PC-3 (cell line): ENCODE results near the gene CRYBB2. TPM values are rescaled to one million over a fixed set of nuclear protein-coding genes. Genes with fewer than 3 reads are reported as not detected.

Experiments
- ATAC-seq: fragments of 200-7000 bp; cut with Tn5 transposase; 2 replicates; pipeline ENCODE4 v1.9.1; 2020; ENCODE audit warnings: mild to moderate bottlenecking, moderate library complexity
- BruUV-seq: library from RNA; stranded (reverse); fragments of 400-500 nt; replicated peaks from 2 replicates; lab custom pipeline; 2021; lab: Mats Ljungman, UMichigan
- CTCF ChIA-PET: fragments of 300-600 bp; sonication (Branson Sonifier 250); formaldehyde crosslinking; loops from one replicate; lab custom pipeline; 2022; ENCODE audit warnings: antibody characterized with exemption; lab: Charles Lee
- POLR2A ChIA-PET: fragments of 300-600 bp; sonication (Branson Sonifier 250); formaldehyde crosslinking; loops from one replicate; lab custom pipeline; 2022; ENCODE audit warnings: antibody characterized with exemption; ENCODE audit not compliant: unreplicated experiment; lab: Charles Lee
- DNase-seq: peaks from one replicate; pipeline ENCODE4 v3.0.0-alpha.2; 2015
- H2AFZ ChIP-seq: fragments of 300-600 bp; sonication (generic); 2 replicates; pipeline ENCODE4 v1.6.0; 2016; ENCODE audit warnings: antibody characterized with exemption, low read length
- H3F3A ChIP-seq: fragments of 300-600 bp; sonication (generic); one replicate; pipeline ENCODE4 v1.6.0; 2017; ENCODE audit warnings: antibody characterized with exemption, low read length, control low read depth, mild to moderate bottlenecking; ENCODE audit not compliant: unreplicated experiment
- H3K27ac ChIP-seq: fragments of 300-600 bp; sonication (generic); 2 replicates; pipeline ENCODE4 v1.5.1; 2016; ENCODE audit warnings: mild to moderate bottlenecking, low read length
- H3K27me3 ChIP-seq: fragments of 300-600 bp; sonication (generic); 2 replicates; pipeline ENCODE4 v1.6.1; 2016; ENCODE audit warnings: low read length, mixed read lengths
- H3K36me3 ChIP-seq: fragments of 300-600 bp; sonication (generic); 2 replicates; pipeline ENCODE4 v1.6.1; 2016; ENCODE audit warnings: low read depth, mixed run types, low read length, mixed read lengths
- H3K4me1 ChIP-seq: fragments of 300-600 bp; sonication (generic); 2 replicates; pipeline ENCODE4 v1.5.1; 2016; ENCODE audit warnings: low read length; ENCODE audit not compliant: insufficient read depth
- H3K4me2 ChIP-seq: fragments of 300-600 bp; sonication (generic); 2 replicates; pipeline ENCODE4 v1.6.0; 2016; ENCODE audit warnings: low read length
- H3K4me3 ChIP-seq: fragments of 300-600 bp; sonication (generic); 2 replicates; pipeline ENCODE4 v1.5.1; 2016; ENCODE audit warnings: mild to moderate bottlenecking, low read length, mixed read lengths
- H3K79me2 ChIP-seq: fragments of 300-600 bp; sonication (generic); 2 replicates; pipeline ENCODE4 v1.6.1; 2017; ENCODE audit warnings: low read length, mixed read lengths
- H3K9ac ChIP-seq: fragments of 300-600 bp; sonication (generic); 2 replicates; pipeline ENCODE4 v1.6.0; 2016; ENCODE audit warnings: mild to moderate bottlenecking, low read length
- H3K9me2 ChIP-seq: fragments of 300-600 bp; sonication (generic); replicated peaks from 2 replicates; pipeline ENCODE4 v1.6.1; 2016; ENCODE audit warnings: mixed run types, low read length, mixed read lengths
- H3K9me3 ChIP-seq: fragments of 300-600 bp; sonication (generic); 2 replicates; pipeline ENCODE4 v1.6.1; 2016; ENCODE audit warnings: low read length, mixed read lengths
- H4K20me1 ChIP-seq: fragments of 300-600 bp; sonication (generic); 2 replicates; pipeline ENCODE4 v1.6.1; 2016; ENCODE audit warnings: low read length, mixed read lengths
- CTCF ChIP-seq: fragments of 300-600 bp; sonication (generic); conservative IDR thresholded peaks from 2 replicates; pipeline ENCODE4 v1.5.1; 2017; ENCODE audit warnings: antibody characterized with exemption, low read depth, mild to moderate bottlenecking, low read length
- EZH2 ChIP-seq: fragments of 300-600 bp; sonication (generic); IDR thresholded peaks from one replicate; pipeline ENCODE4 v1.6.1; 2017; ENCODE audit warnings: antibody characterized with exemption, mild to moderate bottlenecking, low read length; ENCODE audit not compliant: unreplicated experiment
- EZH2phosphoT487 ChIP-seq: fragments of 300-600 bp; sonication (generic); IDR thresholded peaks from 2 replicates; pipeline ENCODE4 v1.6.1; 2018; ENCODE audit warnings: mild to moderate bottlenecking, antibody characterized with exemption, low read length, borderline replicate concordance
- intact Hi-C: fragments of 100-400 bp; cut with micrococcal nuclease; formaldehyde crosslinking; loops from 2 replicates; pipeline ENCODE4 v1.9.0; 2023
- total RNA-seq: library from RNA; depleted of rRNA; stranded (reverse); fragments of >200 nt; gene quantifications from 2 replicates; pipeline ENCODE4 v1.2.3, GENCODE V29; 2014

CRYBB2 gene
- total RNA-seq, 1 experiment from 2014 or later, result not detected

GRCh38 chr22:25193130-25193529, 26.3 kb upstream of the CRYBB2 start:
- H3K27me3 ChIP-seq, result no peaks in the 10 kb centered on the region
- intact Hi-C loops, result no loop called here
- H3K27ac ChIP-seq, result no peak overlapping the region
- H3K9me3 ChIP-seq, result no peaks in the 10 kb centered on the region
- H3F3A ChIP-seq, result no peaks in the 10 kb centered on the region
- H3K79me2 ChIP-seq, result no peaks in the 10 kb centered on the region
- no peak for ATAC-seq
- H2AFZ ChIP-seq, result no peak overlapping the region
- no peak for DNase-seq
- no peak for TF ChIP-seq EZH2phosphoT487
- TF ChIP-seq EZH2, result no peak
- TF ChIP-seq CTCF, result no peak
- H3K9ac ChIP-seq, result no peak overlapping the region
- H3K4me2 ChIP-seq, result no peak overlapping the region
- H3K4me3 ChIP-seq, result no peak overlapping the region
- H3K4me1 ChIP-seq, result no peaks in the 10 kb centered on the region
- no peaks in the 10 kb centered on the region for H3K9me2 ChIP-seq
- ChIA-PET POLR2A (no interaction called here), CTCF (no interaction called here)
- TSS peak; percentile 28 for BruUV-seq
- H3K36me3 ChIP-seq, result no peaks in the 10 kb centered on the region; the same call in 1 of the 2 replicates
- H4K20me1 ChIP-seq, result no peaks in the 10 kb centered on the region; the same call in 1 of the 2 replicates

- Histone ChIP-seq H3K4me3 (no peak overlapping the region), H4K20me1 (no peaks in the 10 kb centered on the region; the same call in 1 of the 2 replicates), H3K36me3 (no peaks in the 10 kb centered on the region; the same call in 1 of the 2 replicates), H3K27ac (no peak overlapping the region), H3K27me3 (no peaks in the 10 kb centered on the region), H3K4me2 (no peak overlapping the region), H3F3A (no peaks in the 10 kb centered on the region), H3K79me2 (no peaks in the 10 kb centered on the region), H3K9me2 (no peaks in the 10 kb centered on the region), H2AFZ (no peak overlapping the region), H3K4me1 (no peaks in the 10 kb centered on the region), H3K9me3 (no peaks in the 10 kb centered on the region), H3K9ac (no peak overlapping the region)
- CTCF ChIA-PET, result no interaction called here
- DNase-seq (no peak), ATAC-seq (no peak)
- intact Hi-C loops, result no loop called here
- TF ChIP-seq EZH2phosphoT487 (no peak), EZH2 (no peak), CTCF (no peak)
- POLR2A ChIA-PET, result no interaction called here
- BruUV-seq, result no TSS peak
Observed at GRCh38 chr22:25193548-25193947, 25.9 kb upstream of the CRYBB2 start.

- Histone ChIP-seq H3K79me2 (no peaks in the 10 kb centered on the region), H3K4me1 (no peaks in the 10 kb centered on the region), H2AFZ (no peak overlapping the region), H3K9me3 (no peaks in the 10 kb centered on the region), H3K9me2 (no peaks in the 10 kb centered on the region), H3K4me2 (no peak overlapping the region), H3K36me3 (no peaks in the 10 kb centered on the region), H3K27ac (no peak overlapping the region), H3K9ac (no peak overlapping the region), H4K20me1 (no peaks in the 10 kb centered on the region; the same call in 1 of the 2 replicates), H3F3A (no peaks in the 10 kb centered on the region), H3K4me3 (no peak overlapping the region), H3K27me3 (no peaks in the 10 kb centered on the region)
- CTCF ChIA-PET, result no interaction called here
- no peak for TF ChIP-seq EZH2
- no peak for TF ChIP-seq CTCF
- TF ChIP-seq EZH2phosphoT487, result no peak
- no TSS peak for BruUV-seq
- no peak for ATAC-seq
- intact Hi-C loops, result no loop called here
- POLR2A ChIA-PET, result no interaction called here
- no peak for DNase-seq
Observed at GRCh38 chr22:25196326-25196725, 23.1 kb upstream of the CRYBB2 start.
